ENCODE measurements around the gene GNA12.

Gene GNA12

GRCh38 chr7:2838873-2839578 is 5.1 kb downstream of the GNA12 start:
- H3K36me3 ChIP-seq (ENCODE audit: control insufficient read depth, insufficient read depth, low read length): no peaks in the 10 kb centered on the region
- no peaks in the 10 kb centered on the region for H3K9me3 ChIP-seq (ENCODE audit: control insufficient read depth, low read length)
- H3K4me1 ChIP-seq (ENCODE audit: control insufficient read depth, insufficient read depth, low read length): peaks cover 3% of the 10 kb centered on the region
- H3K27ac ChIP-seq (ENCODE audit: insufficient read depth, low read depth, low read length, poor library complexity, severe bottlenecking): no peak overlapping the region
- 94 to 96% methylated on average over 13 of the region's 13 CpGs for WGBS, 2 experiments
- no peak overlapping the region for H3K4me3 ChIP-seq (ENCODE audit: insufficient read depth, low read depth, low read length)
- H3K27me3 ChIP-seq (ENCODE audit: control insufficient read depth, insufficient read depth, low read length, poor library complexity, severe bottlenecking): no peaks in the 10 kb centered on the region

GRCh38 chr7:2838451-2838850 is 5.7 kb downstream of the GNA12 start:
- Histone ChIP-seq H3K27me3 (ENCODE audit: control insufficient read depth, insufficient read depth, low read length, poor library complexity, severe bottlenecking) (no peaks in the 10 kb centered on the region), H3K9me3 (ENCODE audit: control insufficient read depth, low read length) (no peaks in the 10 kb centered on the region), H3K4me3 (ENCODE audit: insufficient read depth, low read depth, low read length) (no peak overlapping the region), H3K36me3 (ENCODE audit: control insufficient read depth, insufficient read depth, low read length) (no peaks in the 10 kb centered on the region), H3K27ac (ENCODE audit: insufficient read depth, low read depth, low read length, poor library complexity, severe bottlenecking) (no peak overlapping the region), H3K4me1 (ENCODE audit: control insufficient read depth, insufficient read depth, low read length) (peaks cover 3% of the 10 kb centered on the region)
- WGBS, 2 experiments: 96 to 97% methylated on average over 2 to 3 of the region's 3 CpGs

- no peak overlapping the region for H3K4me3 ChIP-seq (ENCODE audit: insufficient read depth, low read depth, low read length)
- no peaks in the 10 kb centered on the region for H3K4me1 ChIP-seq (ENCODE audit: control insufficient read depth, insufficient read depth, low read length)
- no peaks in the 10 kb centered on the region for H3K36me3 ChIP-seq (ENCODE audit: control insufficient read depth, insufficient read depth, low read length)
- H3K27me3 ChIP-seq (ENCODE audit: control insufficient read depth, insufficient read depth, low read length, poor library complexity, severe bottlenecking): no peaks in the 10 kb centered on the region
- no peak overlapping the region for H3K27ac ChIP-seq (ENCODE audit: insufficient read depth, low read depth, low read length, poor library complexity, severe bottlenecking)
- WGBS, 2 experiments: 81 to 87% methylated on average over 3 of the region's 3 CpGs
- H3K9me3 ChIP-seq (ENCODE audit: control insufficient read depth, low read length): no peaks in the 10 kb centered on the region
Observed at GRCh38 chr7:2837496-2837895, 6.6 kb downstream of the GNA12 start.

- H3K36me3 ChIP-seq (ENCODE audit: control insufficient read depth, insufficient read depth, low read length): no peaks in the 10 kb centered on the region
- H3K27ac ChIP-seq (ENCODE audit: insufficient read depth, low read depth, low read length, poor library complexity, severe bottlenecking): no peak overlapping the region
- H3K27me3 ChIP-seq (ENCODE audit: control insufficient read depth, insufficient read depth, low read length, poor library complexity, severe bottlenecking): no peaks in the 10 kb centered on the region
- no peaks in the 10 kb centered on the region for H3K4me1 ChIP-seq (ENCODE audit: control insufficient read depth, insufficient read depth, low read length)
- H3K4me3 ChIP-seq (ENCODE audit: insufficient read depth, low read depth, low read length): no peak overlapping the region
- no peaks in the 10 kb centered on the region for H3K9me3 ChIP-seq (ENCODE audit: control insufficient read depth, low read length)
- 94 to 95% methylated on average over 16 to 17 of the region's 17 CpGs for WGBS, 2 experiments
Observed at GRCh38 chr7:2834748-2835441, 9.2 kb downstream of the GNA12 start.

- H3K27ac ChIP-seq (ENCODE audit: insufficient read depth, low read depth, low read length, poor library complexity, severe bottlenecking): no peak overlapping the region
Observed at GRCh38 chr7:2833083-2833910, 10.8 kb downstream of the GNA12 start.

GRCh38 chr7:2832461-2832860 is 11.6 kb downstream of the GNA12 start:
- Histone ChIP-seq H3K36me3 (ENCODE audit: control insufficient read depth, insufficient read depth, low read length) (no peaks in the 10 kb centered on the region), H3K4me3 (ENCODE audit: insufficient read depth, low read depth, low read length) (no peak overlapping the region), H3K4me1 (ENCODE audit: control insufficient read depth, insufficient read depth, low read length) (no peaks in the 10 kb centered on the region), H3K27me3 (ENCODE audit: control insufficient read depth, insufficient read depth, low read length, poor library complexity, severe bottlenecking) (no peaks in the 10 kb centered on the region), H3K9me3 (ENCODE audit: control insufficient read depth, low read length) (no peaks in the 10 kb centered on the region), H3K27ac (ENCODE audit: insufficient read depth, low read depth, low read length, poor library complexity, severe bottlenecking) (no peak overlapping the region)
- 96 to 97% methylated on average over 12 of the region's 12 CpGs for WGBS, 2 experiments

More at GRCh38 chr7:2833083-2833910, 10.8 kb downstream of the GNA12 start:
- 95 to 96% methylated on average over 19 of the region's 19 CpGs for WGBS, 2 experiments
- H3K4me1 ChIP-seq (ENCODE audit: control insufficient read depth, insufficient read depth, low read length): no peaks in the 10 kb centered on the region
- H3K27me3 ChIP-seq (ENCODE audit: control insufficient read depth, insufficient read depth, low read length, poor library complexity, severe bottlenecking): no peaks in the 10 kb centered on the region
- H3K4me3 ChIP-seq (ENCODE audit: insufficient read depth, low read depth, low read length): no peak overlapping the region
- no peaks in the 10 kb centered on the region for H3K9me3 ChIP-seq (ENCODE audit: control insufficient read depth, low read length)
- H3K36me3 ChIP-seq (ENCODE audit: control insufficient read depth, insufficient read depth, low read length): no peaks in the 10 kb centered on the region

GRCh38 chr7:2830609-2831376 is 13.3 kb downstream of the GNA12 start:
- no peaks in the 10 kb centered on the region for H3K9me3 ChIP-seq (ENCODE audit: control insufficient read depth, low read length)
- no peak overlapping the region for H3K4me3 ChIP-seq (ENCODE audit: insufficient read depth, low read depth, low read length)
- H3K36me3 ChIP-seq (ENCODE audit: control insufficient read depth, insufficient read depth, low read length): no peaks in the 10 kb centered on the region
- 91 to 93% methylated on average over 8 of the region's 8 CpGs for WGBS, 2 experiments
- H3K27me3 ChIP-seq (ENCODE audit: control insufficient read depth, insufficient read depth, low read length, poor library complexity, severe bottlenecking): no peaks in the 10 kb centered on the region
- H3K4me1 ChIP-seq (ENCODE audit: control insufficient read depth, insufficient read depth, low read length): no peaks in the 10 kb centered on the region
- H3K27ac ChIP-seq (ENCODE audit: insufficient read depth, low read depth, low read length, poor library complexity, severe bottlenecking): no peak overlapping the region

GRCh38 chr7:2829040-2829439 is 15.1 kb downstream of the GNA12 start:
- 79 to 89% methylated on average over 5 of the region's 5 CpGs for WGBS, 2 experiments
- H3K9me3 ChIP-seq (ENCODE audit: control insufficient read depth, low read length): no peaks in the 10 kb centered on the region
- H3K27ac ChIP-seq (ENCODE audit: insufficient read depth, low read depth, low read length, poor library complexity, severe bottlenecking): no peak overlapping the region
- no peaks in the 10 kb centered on the region for H3K27me3 ChIP-seq (ENCODE audit: control insufficient read depth, insufficient read depth, low read length, poor library complexity, severe bottlenecking)
- no peaks in the 10 kb centered on the region for H3K36me3 ChIP-seq (ENCODE audit: control insufficient read depth, insufficient read depth, low read length)
- no peak overlapping the region for H3K4me3 ChIP-seq (ENCODE audit: insufficient read depth, low read depth, low read length)
- H3K4me1 ChIP-seq (ENCODE audit: control insufficient read depth, insufficient read depth, low read length): peaks cover 15% of the 10 kb centered on the region

- Histone ChIP-seq H3K4me1 (ENCODE audit: control insufficient read depth, insufficient read depth, low read length) (peaks cover 17% of the 10 kb centered on the region), H3K4me3 (ENCODE audit: insufficient read depth, low read depth, low read length) (no peak overlapping the region), H3K27ac (ENCODE audit: insufficient read depth, low read depth, low read length, poor library complexity, severe bottlenecking) (no peak overlapping the region), H3K27me3 (ENCODE audit: control insufficient read depth, insufficient read depth, low read length, poor library complexity, severe bottlenecking) (no peaks in the 10 kb centered on the region), H3K36me3 (ENCODE audit: control insufficient read depth, insufficient read depth, low read length) (no peaks in the 10 kb centered on the region), H3K9me3 (ENCODE audit: control insufficient read depth, low read length) (no peaks in the 10 kb centered on the region)
- 87 to 100% methylated on average over 2 of the region's 2 CpGs for WGBS, 2 experiments
Observed at GRCh38 chr7:2826771-2827170, 17.3 kb downstream of the GNA12 start.
